Measurements from ENCODE around the gene ITPR1.

Gene ITPR1

DNA sequence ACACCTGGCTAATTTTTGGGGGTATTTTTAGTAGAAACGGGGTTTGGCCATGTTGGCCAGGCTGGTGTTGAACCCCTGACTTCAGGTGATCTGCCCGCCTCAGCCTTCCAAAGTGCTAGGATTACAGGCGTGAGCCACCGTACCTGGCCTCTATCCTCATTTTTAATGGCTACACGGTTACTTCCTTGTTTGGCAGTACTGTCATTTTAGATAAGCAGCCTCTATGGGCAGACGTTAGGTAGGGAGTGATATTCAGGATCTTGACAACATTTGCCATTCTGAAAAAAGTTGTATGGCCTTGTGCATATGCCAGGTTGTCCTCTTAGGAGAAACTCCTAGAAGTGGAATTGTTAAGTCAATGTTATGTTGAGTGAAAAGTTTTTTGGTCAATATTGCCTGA, 141.7 kb downstream of the ITPR1 start:
- ATAC-seq, result no peak
- TF ChIP-seq ARNTL (CRISPR knock-in tag; IDR thresholded peaks at IDR 0.05; ENCODE audit: borderline replicate concordance, low read depth) (no peak), RARB (CRISPR knock-in tag; IDR thresholded peaks at IDR 0.05) (no peak), CSDC2 (CRISPR knock-in tag; IDR thresholded peaks at IDR 0.05) (no peak), ZFP30 (CRISPR knock-in tag; IDR thresholded peaks at IDR 0.05) (no peak), ZC3H10 (CRISPR knock-in tag; IDR thresholded peaks at IDR 0.05) (no peak), TOX (CRISPR knock-in tag; IDR thresholded peaks at IDR 0.05; ENCODE audit: borderline replicate concordance) (no peak), PPARA (CRISPR knock-in tag; IDR thresholded peaks at IDR 0.05; ENCODE audit: borderline replicate concordance) (no peak), ESRRG (CRISPR knock-in tag; IDR thresholded peaks at IDR 0.05) (no peak), OSR1 (CRISPR knock-in tag; IDR thresholded peaks at IDR 0.05) (no peak), ISL1 (CRISPR knock-in tag; IDR thresholded peaks at IDR 0.05) (no peak), ZFP3 (CRISPR knock-in tag; IDR thresholded peaks at IDR 0.05) (no peak), ZNF565 (CRISPR knock-in tag; conservative IDR thresholded peaks at IDR 0.05; ENCODE audit: low read depth) (no peak), SNAI2 (CRISPR knock-in tag; IDR thresholded peaks at IDR 0.05) (no peak), ZNF8 (CRISPR knock-in tag; IDR thresholded peaks at IDR 0.05) (no peak)
- TF ChIP-seq, protein P1, sequence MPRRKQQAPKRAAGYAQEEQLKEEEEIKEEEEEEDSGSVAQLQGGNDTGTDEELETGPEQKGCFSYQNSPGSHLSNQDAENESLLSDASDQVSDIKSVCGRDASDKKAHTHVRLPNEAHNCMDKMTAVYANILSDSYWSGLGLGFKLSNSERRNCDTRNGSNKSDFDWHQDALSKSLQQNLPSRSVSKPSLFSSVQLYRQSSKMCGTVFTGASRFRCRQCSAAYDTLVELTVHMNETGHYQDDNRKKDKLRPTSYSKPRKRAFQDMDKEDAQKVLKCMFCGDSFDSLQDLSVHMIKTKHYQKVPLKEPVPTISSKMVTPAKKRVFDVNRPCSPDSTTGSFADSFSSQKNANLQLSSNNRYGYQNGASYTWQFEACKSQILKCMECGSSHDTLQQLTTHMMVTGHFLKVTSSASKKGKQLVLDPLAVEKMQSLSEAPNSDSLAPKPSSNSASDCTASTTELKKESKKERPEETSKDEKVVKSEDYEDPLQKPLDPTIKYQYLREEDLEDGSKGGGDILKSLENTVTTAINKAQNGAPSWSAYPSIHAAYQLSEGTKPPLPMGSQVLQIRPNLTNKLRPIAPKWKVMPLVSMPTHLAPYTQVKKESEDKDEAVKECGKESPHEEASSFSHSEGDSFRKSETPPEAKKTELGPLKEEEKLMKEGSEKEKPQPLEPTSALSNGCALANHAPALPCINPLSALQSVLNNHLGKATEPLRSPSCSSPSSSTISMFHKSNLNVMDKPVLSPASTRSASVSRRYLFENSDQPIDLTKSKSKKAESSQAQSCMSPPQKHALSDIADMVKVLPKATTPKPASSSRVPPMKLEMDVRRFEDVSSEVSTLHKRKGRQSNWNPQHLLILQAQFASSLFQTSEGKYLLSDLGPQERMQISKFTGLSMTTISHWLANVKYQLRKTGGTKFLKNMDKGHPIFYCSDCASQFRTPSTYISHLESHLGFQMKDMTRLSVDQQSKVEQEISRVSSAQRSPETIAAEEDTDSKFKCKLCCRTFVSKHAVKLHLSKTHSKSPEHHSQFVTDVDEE (CRISPR knock-in tag; IDR thresholded peaks at IDR 0.05), result no peak
- TF ChIP-seq, protein P2, sequence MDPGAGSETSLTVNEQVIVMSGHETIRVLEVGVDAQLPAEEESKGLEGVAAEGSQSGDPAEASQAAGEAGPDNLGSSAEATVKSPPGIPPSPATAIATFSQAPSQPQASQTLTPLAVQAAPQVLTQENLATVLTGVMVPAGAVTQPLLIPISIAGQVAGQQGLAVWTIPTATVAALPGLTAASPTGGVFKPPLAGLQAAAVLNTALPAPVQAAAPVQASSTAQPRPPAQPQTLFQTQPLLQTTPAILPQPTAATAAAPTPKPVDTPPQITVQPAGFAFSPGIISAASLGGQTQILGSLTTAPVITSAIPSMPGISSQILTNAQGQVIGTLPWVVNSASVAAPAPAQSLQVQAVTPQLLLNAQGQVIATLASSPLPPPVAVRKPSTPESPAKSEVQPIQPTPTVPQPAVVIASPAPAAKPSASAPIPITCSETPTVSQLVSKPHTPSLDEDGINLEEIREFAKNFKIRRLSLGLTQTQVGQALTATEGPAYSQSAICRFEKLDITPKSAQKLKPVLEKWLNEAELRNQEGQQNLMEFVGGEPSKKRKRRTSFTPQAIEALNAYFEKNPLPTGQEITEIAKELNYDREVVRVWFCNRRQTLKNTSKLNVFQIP (CRISPR knock-in tag; IDR thresholded peaks at IDR 0.05; ENCODE audit: borderline replicate concordance, low read depth), result no peak
- TF ChIP-seq, protein P3, sequence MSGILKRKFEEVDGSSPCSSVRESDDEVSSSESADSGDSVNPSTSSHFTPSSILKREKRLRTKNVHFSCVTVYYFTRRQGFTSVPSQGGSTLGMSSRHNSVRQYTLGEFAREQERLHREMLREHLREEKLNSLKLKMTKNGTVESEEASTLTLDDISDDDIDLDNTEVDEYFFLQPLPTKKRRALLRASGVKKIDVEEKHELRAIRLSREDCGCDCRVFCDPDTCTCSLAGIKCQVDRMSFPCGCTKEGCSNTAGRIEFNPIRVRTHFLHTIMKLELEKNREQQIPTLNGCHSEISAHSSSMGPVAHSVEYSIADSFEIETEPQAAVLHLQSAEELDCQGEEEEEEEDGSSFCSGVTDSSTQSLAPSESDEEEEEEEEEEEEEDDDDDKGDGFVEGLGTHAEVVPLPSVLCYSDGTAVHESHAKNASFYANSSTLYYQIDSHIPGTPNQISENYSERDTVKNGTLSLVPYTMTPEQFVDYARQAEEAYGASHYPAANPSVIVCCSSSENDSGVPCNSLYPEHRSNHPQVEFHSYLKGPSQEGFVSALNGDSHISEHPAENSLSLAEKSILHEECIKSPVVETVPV (CRISPR knock-in tag; IDR thresholded peaks at IDR 0.05), result no peak

- TF ChIP-seq ESRRG (CRISPR knock-in tag; IDR thresholded peaks at IDR 0.05) (no peak), PPARA (CRISPR knock-in tag; IDR thresholded peaks at IDR 0.05; ENCODE audit: borderline replicate concordance) (no peak), CSDC2 (CRISPR knock-in tag; IDR thresholded peaks at IDR 0.05) (no peak), ISL1 (CRISPR knock-in tag; IDR thresholded peaks at IDR 0.05) (no peak), ZFP3 (CRISPR knock-in tag; IDR thresholded peaks at IDR 0.05) (no peak), ZNF8 (CRISPR knock-in tag; IDR thresholded peaks at IDR 0.05) (no peak), OSR1 (CRISPR knock-in tag; IDR thresholded peaks at IDR 0.05) (no peak), SNAI2 (CRISPR knock-in tag; IDR thresholded peaks at IDR 0.05) (no peak), CREB5 (CRISPR knock-in tag; IDR thresholded peaks at IDR 0.05; ENCODE audit: low read depth) (no peak), ARNTL (CRISPR knock-in tag; IDR thresholded peaks at IDR 0.05; ENCODE audit: borderline replicate concordance, low read depth) (no peak), ZFP30 (CRISPR knock-in tag; IDR thresholded peaks at IDR 0.05) (no peak)
- TF ChIP-seq, protein P1 (CRISPR knock-in tag; IDR thresholded peaks at IDR 0.05), result no peak
- TF ChIP-seq, protein P4, sequence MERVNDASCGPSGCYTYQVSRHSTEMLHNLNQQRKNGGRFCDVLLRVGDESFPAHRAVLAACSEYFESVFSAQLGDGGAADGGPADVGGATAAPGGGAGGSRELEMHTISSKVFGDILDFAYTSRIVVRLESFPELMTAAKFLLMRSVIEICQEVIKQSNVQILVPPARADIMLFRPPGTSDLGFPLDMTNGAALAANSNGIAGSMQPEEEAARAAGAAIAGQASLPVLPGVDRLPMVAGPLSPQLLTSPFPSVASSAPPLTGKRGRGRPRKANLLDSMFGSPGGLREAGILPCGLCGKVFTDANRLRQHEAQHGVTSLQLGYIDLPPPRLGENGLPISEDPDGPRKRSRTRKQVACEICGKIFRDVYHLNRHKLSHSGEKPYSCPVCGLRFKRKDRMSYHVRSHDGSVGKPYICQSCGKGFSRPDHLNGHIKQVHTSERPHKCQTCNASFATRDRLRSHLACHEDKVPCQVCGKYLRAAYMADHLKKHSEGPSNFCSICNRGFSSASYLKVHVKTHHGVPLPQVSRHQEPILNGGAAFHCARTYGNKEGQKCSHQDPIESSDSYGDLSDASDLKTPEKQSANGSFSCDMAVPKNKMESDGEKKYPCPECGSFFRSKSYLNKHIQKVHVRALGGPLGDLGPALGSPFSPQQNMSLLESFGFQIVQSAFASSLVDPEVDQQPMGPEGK (CRISPR knock-in tag; IDR thresholded peaks at IDR 0.05; ENCODE audit: borderline replicate concordance), result no peak
- TF ChIP-seq, protein P2 (CRISPR knock-in tag; IDR thresholded peaks at IDR 0.05; ENCODE audit: borderline replicate concordance, low read depth), result no peak
Measured at GRCh38 chr3:4637265-4637664, 144.1 kb downstream of the ITPR1 start.

More at GRCh38 chr3:4637265-4637664, 144.1 kb downstream of the ITPR1 start:
- no peak for ATAC-seq

Measured in SK-N-SH treated with all-trans-retinoic acid at 6 μM for 48 hours (cell line).